ENCODE results near the gene ARHGAP5. TPM values are rescaled to one million over a fixed set of nuclear protein-coding genes. Genes with fewer than 3 reads are reported as not detected.

Gene ARHGAP5
- total and polyA plus RNA-seq, 2 donors (not counting 3 experiments of a cell fraction or from before 2014, with no cell fraction given), result 4.3 to 36.2 TPM

GRCh38 chr14:32049361-32050088, 27.6 kb upstream of the ARHGAP5 start:
- H3K27me3 ChIP-seq (ENCODE audit: control insufficient read depth in 2 of 2, insufficient read depth in 2 of 2, low read length in 2 of 2), result no peaks in the 10 kb centered on the region
- H3K79me2 ChIP-seq (ENCODE audit: control insufficient read depth, insufficient read depth, low read length), result no peaks in the 10 kb centered on the region
- intact Hi-C loops (cut with micrococcal nuclease) (no loop called here), dilution Hi-C loops (cut with MboI; ENCODE audit: extremely low pct_ligation_motif_present, low sequenced_read_pairs) (no loop called here)
- no peak overlapping the region for H3K27ac ChIP-seq (ENCODE audit: insufficient read depth, low read depth, low read length)
- FAIRE-seq (no peak), DNase-seq (ENCODE audit: low read depth, low spot score) (no peak)
- no peaks in the 10 kb centered on the region for H3K9me3 ChIP-seq (replicated peaks; ENCODE audit: control insufficient read depth, insufficient read depth, low read length)
- no peaks in the 10 kb centered on the region for H3K9me1 ChIP-seq (replicated peaks; ENCODE audit: control insufficient read depth, extremely low read depth, insufficient read depth, low read length)
- TF ChIP-seq POLR2AphosphoS5 (IDR thresholded peaks at IDR 0.05; ENCODE audit: insufficient read depth, low read depth, low read length) (no peak), MAX (IDR thresholded peaks at IDR 0.05; ENCODE audit: insufficient read depth, insufficient read length) (no peak), MYC (IDR thresholded peaks at IDR 0.05; ENCODE audit: low read depth, low read length) (no peak), CTCF (IDR thresholded peaks at IDR 0.05; ENCODE audit: extremely low read depth in 1 of 2, insufficient read depth in 1 of 2, low read depth in 1 of 2, low read length in 2 of 2) (no peak), GATA2 (IDR thresholded peaks at IDR 0.05; ENCODE audit: insufficient read depth, insufficient read length, low read depth, low read length) (no peak), POLR2A (IDR thresholded peaks at IDR 0.05; ENCODE audit: low read depth, low read length) (no peak), FOS (IDR thresholded peaks at IDR 0.05; ENCODE audit: borderline replicate concordance, insufficient read depth, low read length) (no peak), JUN (IDR thresholded peaks at IDR 0.05; ENCODE audit: borderline replicate concordance, insufficient read depth, insufficient read length, low read depth) (no peak), EZH2 (IDR thresholded peaks at IDR 0.05; ENCODE audit: borderline replicate concordance, low read depth, low read length, severe bottlenecking) (no peak)
- no peak overlapping the region for H3K9ac ChIP-seq (replicated peaks; ENCODE audit: extremely low read depth, insufficient read depth, low read length)
- H3K4me1 ChIP-seq (ENCODE audit: control insufficient read depth, extremely low read depth, insufficient read depth, low read length), result no peaks in the 10 kb centered on the region
- H4K20me1 ChIP-seq (replicated peaks; ENCODE audit: control insufficient read depth, extremely low read depth, insufficient read depth, low read length), result no peaks in the 10 kb centered on the region
- ChIA-PET CTCF (no interaction called here), POLR2A (no interaction called here)
- H3K4me2 ChIP-seq (ENCODE audit: insufficient read depth, low read length), result no peak overlapping the region
- H3K36me3 ChIP-seq (ENCODE audit: control insufficient read depth in 2 of 2, extremely low read depth in 1 of 2, insufficient read depth in 2 of 2, low read length in 2 of 2), result no peaks in the 10 kb centered on the region
- no TSS peak for BruUV-seq (replicated peaks)
- no peak overlapping the region for H2AFZ ChIP-seq (ENCODE audit: low read depth, low read length)
- H3K4me3 ChIP-seq (replicated peaks in 1 of 3; ENCODE audit: insufficient read depth in 1 of 3, low read depth in 1 of 3, low read length in 3 of 3), result no peak overlapping the region
